ENCODE data around the gene GRK5. TPM values are rescaled to one million over a fixed set of nuclear protein-coding genes. Genes with fewer than 3 reads are reported as not detected.
"Not testable (repeated sequence)": the region's sequence is repeated elsewhere in the genome, so short reads cannot be mapped to it uniquely, and the experiment has no call there.

The GRK5 gene
- total RNA-seq, 1 experiment from 2014 or later, result 1.5 TPM

DNA sequence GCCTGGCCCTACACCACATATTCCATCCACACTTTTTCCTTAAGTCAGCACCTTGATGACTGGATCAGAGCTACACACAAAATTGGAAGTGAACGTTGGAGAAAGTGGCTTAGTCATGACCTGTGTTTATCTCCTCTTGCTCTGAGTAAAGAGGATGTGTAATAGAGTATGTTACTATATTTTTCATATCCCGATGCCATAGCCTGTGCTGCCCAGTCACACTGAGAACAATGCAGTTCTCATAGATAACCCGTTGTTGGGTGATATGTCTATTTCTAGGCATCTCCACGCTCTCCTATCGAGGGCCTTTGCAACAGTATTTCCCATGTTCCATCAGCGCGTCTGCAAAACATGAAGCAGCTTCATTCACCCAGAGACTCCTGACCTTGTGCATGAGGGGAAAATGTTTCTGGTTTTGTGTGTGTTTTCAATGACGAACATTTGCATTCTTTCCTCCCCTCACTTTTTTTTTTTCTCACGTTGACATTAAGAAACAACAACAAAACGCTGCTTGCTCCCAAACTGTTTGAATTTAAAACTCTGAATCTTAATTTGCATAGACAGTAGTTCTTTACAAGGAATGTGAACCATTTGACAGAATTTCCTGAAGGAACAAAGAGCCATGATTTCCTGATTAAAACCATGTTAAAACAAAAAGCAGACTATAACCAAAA lies 43.4 kb downstream of the GRK5 start:
- DNase-seq (ENCODE audit: low read depth), result peak; percentile 72

DNA sequence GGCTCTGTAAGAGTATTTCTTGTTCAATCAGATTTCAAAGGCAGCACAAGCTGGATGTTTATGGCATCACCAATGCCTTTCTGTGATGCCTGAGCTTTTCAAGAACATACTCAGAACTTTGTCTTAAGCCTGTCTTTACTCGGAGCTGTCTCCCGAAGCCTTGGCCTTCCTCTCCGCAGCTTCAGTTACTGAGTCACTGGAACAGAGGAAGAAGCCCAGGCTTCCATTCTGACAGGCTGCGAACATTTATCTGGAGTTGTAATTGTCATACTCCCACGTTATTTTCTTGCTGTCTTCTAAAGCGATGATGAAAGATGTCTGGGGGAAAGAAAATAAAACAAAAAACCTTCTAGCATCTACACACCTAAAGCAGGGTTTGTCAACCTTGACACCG lies 43.9 kb downstream of the GRK5 start:
- DNase-seq (ENCODE audit: low read depth), result no peak

DNA sequence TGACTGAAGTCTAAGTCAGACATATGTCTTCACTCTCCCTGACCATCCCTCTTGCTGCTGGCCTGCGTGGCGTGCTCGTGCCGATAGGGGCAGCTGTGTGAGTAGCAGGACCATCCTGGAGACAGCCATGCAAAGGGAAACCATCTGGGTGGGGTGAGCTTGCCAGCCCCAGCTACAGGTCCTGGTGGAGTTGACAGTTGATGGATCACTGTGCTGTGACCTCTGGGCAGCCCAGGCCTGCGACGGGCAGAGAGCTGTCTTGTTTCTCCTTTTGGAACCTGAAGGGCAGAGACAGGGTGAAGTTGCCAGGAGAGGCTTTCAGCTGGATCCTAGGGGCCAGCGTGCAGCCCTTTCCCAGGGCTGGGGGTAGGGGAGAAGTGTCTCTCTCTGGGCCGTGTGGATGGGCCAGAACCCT lies 44.7 kb downstream of the GRK5 start:
- DNase-seq (ENCODE audit: low read depth), result no peak

DNA sequence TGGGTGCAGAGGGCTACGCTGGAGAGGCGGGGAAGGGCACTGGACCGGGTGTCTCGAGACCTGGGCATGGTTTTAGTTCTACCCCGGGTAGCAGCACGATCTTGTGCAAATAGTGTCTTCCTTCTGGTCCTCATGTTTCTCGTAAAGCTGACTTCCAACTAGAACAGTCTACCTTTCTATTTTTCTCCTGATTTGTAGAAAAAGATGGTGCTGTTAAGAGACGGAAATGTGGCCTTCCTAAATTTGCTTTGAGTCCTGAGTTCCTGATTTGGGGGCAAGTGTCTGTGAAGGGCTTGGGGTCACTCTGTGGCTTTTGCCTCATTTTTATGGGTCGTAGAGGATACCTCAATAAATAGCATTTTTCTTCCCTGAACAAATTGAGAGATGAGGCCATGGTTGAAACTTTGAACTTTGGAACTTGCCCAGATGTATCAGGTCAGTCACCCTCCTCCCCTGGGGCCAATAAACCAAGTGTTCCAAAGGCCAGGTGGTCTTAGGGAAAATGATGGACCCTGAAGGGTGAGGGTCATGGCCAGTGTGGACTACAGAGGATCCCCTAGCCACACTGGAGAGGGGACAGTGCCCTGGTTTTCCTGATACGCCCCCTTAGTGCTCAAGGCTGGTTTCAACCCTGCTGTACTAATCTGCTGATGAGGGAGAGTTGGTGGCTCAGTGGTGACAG lies 45.2 kb downstream of the GRK5 start:
- no peak for DNase-seq (ENCODE audit: low read depth)

DNA sequence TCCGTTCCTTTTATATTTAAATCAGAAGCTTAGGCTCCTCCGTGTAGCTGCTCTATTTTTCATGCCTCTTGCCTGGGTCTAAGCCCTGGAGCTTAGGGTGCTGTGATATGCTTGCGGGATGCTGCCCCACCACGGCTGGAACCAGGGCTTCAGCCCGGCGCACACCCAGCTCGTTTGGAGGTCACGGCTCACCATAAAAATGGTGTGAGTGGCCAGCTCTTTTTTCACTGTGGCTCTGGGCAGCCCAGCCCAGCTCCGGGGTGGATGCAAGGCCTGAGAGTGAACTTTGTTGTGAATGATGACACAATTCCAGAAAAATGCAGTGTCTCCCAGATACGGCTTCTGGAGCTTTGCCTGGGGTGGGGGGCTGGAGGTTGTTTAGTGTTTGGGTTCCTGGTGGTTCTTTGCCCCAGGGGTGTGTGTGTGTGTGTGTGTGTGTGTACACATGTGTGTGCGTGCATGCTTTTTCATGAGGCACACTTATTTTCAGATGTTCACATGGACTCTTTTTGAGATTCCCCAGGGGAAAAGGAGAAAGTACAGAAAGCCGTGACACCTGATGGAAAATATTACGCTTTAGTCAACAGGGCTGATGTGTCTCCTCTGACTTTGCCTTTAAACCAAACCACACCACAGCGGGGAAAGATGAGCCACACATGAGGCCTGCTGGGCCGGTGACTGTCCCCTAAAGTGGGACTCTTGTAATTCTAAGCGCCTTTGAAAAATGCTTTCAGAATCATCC lies 46.2 kb downstream of the GRK5 start:
- DNase-seq (ENCODE audit: low read depth), result peak; percentile 92

DNA sequence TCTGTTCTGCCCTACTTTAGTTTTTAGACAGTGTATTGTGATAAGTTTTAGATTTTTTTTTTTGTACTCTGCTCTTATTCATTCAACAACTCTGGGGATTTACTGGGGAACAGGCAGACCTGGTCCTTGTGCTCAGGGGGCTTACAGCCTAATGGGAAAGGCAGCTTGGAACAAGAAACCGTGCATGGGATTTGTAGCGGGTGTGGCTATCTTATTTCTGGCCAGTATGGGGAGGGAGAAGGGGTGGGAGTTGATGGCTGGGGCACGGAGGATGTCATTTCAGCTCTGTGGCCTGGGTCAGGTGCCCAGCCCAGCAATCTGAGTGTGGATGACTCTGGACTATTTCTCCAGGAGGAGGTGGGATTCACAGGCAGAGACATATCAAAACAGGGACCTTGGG lies 47.0 kb downstream of the GRK5 start:
- DNase-seq (ENCODE audit: low read depth), result no peak

DNA sequence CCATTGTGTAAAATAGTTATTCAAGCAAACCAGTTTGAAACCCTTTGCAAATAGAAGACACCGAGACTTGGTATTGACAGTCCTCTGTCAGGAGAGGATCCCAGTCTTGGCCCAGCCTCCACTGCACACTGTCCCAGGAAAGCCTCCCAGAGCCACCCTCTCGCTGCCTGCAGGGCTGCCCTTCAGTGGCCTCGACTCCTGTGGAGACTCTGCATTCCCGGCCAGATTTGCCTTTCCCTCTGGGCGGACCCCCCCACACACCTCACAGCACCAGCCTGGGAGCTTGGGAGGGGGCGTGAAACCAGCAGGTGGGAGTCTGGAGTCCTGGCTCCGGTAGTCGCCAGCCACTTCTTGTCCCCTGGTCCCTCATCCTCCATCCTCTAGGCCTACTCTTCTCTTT lies 48.7 kb downstream of the GRK5 start:
- no peak for DNase-seq (ENCODE audit: low read depth)

DNA sequence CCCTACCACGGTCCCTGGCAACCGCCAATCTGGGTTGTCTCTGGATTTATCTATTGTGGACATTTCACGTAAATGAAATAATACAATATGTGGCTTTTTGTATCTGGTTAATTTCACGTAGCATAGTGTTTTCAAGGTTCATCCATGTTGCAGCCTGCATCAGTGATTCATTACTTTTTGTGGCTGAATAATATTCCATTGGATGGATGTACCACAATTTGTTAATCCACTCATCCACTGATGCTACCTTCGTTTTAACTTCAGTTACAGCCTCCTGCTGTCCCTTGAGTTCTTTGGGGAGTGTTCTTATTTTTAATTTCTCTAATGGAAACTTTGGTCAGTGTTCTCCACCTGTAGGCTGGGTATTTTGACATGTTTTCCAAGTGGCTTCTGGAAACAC lies 49.5 kb downstream of the GRK5 start:
- no peak for DNase-seq (ENCODE audit: low read depth)

DNA sequence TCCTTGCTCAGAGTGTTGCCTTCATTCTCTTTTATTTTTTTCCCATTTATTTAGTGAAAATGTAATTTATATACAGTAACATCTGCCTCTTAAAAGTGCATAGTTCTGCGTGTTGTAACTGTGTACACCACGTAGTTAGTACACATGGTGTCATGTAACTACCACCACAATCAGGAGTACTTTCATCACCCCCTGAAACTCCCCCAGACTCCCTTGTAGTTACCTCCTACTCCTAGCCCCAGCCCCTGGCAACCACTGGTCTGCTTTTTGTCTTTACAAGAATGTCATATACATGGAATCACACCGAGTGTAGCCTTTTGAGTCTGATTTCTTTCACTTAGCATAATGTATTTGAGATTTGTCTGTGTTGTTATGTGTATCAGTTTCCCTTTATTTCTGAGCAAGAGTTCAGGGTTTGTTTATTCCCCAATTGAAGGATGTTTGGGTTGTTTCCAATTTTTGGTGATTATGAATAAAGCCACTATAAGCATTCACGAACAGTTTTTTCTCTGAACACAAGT lies 50.6 kb downstream of the GRK5 start:
- DNase-seq (ENCODE audit: low read depth), result no peak

DNA sequence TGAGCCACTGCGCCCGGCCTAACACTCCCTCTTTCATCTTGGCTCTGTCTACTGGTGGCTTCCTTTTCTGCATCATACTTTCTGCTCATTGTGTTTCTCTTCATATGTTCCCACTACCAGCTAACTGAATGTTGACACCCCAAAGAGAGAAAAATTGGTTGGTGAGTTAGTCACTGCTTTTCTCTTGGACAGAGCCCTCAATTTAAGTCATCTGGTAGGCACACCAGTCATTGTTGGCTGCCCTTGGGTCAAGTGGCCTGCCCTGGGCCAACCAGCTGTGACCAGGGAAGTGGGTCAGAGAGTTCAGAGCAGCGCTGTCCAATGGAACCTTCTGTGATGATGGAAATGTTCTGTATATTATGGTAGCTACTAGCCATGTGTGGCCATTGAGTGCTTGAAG lies 52.0 kb downstream of the GRK5 start:
- DNase-seq (ENCODE audit: low read depth), result no peak

DNA sequence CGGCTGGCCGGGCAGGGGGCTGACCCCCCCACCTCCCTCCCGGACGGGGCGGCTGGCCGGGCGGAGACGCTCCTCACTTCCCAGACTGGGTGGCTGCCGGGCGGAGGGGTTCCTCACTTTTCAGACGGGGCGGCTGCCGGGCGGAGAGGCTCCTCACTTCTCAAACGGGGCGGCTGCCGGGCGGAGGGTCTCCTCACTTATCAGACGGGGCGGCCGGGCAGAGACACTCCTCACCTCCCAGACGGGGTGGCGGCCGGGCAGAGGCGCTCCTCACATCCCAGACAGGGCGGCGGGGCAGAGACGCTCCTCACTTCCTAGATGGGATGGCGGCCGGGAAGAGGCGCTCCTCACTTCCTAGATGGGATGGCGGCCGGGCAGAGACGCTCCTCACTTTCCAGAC lies 53.6 kb downstream of the GRK5 start:
- not testable (repeated sequence) for DNase-seq (ENCODE audit: low read depth)

DNA sequence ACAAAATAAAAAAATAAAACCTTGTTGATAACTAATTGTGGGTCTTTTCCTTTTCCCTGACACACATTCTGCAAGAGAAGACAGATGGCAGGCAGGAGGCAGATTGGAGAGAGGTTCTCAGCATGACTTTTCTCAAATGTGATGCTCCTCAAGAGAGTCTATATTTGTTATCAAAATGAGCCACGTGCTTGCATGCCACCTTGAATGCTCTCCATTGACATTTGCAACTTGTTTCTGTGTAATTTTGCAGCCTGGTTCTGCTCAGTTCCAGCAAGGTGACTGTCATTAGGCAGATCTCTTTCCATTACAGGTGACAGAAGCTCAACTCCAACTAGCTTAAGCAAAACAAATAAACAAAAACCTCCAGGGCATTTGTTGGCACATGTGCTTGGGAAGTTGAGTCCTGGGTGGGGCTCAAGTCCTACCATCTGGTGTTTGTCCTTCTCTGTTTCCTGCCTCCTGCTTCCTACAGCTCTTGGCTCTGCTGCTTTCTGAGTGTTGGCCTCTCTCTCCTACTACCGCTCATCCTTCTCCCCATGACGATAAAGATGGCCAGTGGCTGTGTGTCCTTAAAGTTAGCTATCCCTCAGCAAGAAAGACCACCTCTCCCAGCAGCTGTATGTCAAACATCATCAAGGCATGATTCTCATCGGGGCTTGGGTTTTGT lies 56.7 kb downstream of the GRK5 start:
- no peak for DNase-seq (ENCODE audit: low read depth)

DNA sequence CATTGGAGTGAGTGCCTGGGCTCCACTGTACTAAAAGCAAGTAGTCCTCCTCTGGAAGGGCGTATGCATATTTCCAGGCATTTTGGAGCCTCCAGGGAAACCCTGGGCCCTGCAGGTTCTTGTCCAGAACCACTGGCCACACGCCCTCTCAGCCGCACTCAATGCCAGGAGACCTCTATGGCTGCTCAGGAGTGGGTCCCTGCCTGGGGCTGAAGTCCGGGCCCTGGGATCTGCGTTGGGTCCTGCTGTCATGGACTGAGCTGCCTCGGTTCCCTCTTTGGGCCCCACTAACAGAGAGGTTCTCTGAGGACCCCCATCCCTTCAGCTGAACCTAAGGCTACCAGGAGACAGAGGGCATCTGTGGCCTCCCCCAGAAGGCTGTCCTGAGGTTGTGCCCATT lies 58.3 kb downstream of the GRK5 start:
- no peak for DNase-seq (ENCODE audit: low read depth)

DNA sequence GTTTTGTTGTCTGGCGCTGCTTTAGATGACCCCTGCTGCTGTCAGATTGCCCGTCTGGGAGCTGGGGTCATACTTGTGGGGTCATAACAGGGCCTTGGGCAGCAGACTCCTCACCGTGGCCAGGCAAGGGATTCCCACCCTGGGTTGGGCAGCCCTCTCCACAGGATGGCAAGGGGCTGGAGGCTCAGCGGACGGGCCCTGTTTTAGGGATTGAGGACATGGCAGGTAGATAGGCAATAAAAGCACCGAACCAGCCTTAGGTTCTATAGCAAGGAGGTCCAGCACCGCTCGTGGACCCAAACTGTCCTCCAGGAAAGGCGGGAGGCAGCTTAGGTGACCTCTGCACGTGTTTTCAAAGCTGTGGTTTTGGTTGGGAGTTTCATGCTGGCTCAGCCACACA lies 60.0 kb downstream of the GRK5 start:
- DNase-seq (ENCODE audit: low read depth), result no peak

DNA sequence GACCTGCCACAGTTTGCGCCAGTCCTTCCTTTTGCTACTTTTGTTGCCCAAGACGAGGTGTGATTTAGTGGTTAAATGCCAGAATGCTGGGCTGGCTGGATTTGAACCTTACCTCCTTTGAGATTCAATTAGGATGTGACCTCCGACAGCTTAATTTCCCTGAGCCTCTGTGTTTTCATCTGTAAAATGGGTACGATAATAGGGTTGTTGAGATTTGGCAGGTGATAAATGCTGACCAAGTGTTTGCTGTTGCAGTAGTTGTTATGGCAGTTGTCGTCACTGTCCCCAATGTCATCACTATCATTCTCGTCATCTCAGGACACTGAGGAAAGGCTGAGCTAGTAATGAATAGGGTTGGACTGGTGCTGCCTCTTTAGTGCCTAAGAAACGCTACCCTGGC lies 61.1 kb downstream of the GRK5 start:
- DNase-seq (ENCODE audit: low read depth), result no peak

DNA sequence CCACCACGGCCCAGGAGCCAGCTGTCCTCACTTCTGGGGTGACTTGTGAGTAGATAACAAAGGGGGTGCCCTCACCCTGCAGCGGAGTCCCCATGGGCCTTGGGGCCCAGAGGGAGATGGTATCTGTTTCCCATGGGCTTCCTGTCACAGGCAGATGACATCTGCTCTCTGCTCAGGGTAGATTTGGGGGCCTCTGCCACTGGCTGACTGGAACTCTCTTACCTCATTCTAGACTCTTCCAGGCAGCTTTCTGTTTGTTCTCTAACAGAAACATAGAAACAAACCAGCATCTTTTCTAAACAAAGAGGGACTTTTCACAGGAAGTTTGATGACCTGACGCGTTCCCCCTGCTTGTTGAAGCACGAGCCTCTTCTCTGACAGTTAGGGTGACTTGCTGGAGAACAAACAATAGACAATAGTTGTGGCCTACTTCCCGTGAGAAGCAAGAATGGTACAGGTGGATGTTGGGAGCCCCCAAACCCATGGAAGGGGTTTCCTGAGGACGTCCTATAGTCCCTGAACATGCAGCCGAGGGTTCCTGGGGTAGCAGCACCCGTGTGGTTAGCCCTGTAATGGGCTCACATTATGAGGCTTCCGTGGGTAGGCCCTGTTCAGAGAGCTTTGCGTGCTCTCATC lies 61.6 kb downstream of the GRK5 start:
- no peak for DNase-seq (ENCODE audit: low read depth)

DNA sequence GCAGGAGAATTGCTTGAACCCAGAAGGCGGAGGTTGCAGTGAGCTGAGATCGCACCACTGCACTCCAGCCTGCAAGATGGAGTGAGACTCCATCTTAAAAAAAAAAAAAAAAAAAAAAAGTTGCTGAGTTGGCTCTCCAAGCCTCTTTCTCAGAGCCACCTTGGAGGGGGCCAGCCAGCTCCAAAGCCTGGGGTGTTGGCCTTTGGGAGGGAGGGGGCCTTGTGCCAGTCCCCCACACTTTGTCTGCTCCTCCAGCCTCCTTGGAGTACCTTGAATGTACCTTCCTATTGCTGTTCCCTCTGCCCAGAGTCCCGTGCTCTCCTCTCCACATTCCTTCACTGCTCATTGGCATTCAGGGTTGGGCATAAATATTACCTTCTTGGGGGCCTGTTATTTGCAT lies 62.4 kb downstream of the GRK5 start:
- no peak for DNase-seq (ENCODE audit: low read depth)

DNA sequence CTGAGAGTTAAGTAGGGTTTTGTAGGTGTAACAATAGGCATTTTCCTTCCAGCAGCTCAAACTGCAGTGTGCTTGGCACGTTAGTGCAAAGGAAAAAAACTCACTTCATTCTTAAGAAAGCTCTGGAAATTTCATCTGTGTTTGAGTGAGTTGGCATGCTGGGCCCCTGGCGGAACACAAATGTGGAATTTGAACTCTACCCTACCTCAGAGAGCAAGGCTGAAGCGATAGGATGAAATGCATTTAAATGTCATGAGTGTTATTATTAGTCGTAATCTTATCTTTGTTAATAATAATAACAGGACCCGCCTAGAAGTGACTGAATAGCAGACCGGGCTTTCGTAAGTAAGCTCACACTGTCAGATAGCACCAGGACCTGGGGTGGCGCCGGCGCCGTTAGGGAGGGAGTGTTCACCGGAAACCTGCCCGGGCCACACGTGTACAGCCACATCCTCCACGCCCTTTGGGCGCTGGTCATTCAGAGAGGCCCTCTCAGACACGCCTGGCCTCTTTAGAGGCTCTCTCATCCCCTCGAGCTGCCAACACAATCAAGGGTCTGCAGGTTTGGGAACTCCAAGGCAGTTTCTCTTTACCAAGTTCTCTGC lies 63.5 kb downstream of the GRK5 start:
- no peak for DNase-seq (ENCODE audit: low read depth)

DNA sequence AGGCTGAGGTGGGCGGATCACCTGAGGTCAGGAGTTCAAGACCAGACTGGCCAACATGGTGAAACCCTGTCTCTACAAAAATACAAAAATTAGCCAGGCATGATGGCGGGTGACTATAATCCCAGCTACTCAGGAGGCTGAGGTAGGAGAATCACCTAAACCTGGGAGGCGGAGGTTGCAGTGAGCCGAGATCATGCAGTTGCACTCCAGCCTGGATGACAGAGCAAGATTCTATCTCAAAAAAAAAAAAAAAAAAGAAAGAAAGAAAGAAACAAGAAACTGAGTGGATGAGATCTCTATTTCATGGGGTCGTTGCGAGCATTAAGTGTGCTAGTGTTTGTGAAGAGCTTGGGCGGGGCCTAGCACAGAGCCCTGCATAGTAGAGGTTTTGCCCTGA lies 65.0 kb downstream of the GRK5 start:
- not testable (repeated sequence) for DNase-seq (ENCODE audit: low read depth)

DNA sequence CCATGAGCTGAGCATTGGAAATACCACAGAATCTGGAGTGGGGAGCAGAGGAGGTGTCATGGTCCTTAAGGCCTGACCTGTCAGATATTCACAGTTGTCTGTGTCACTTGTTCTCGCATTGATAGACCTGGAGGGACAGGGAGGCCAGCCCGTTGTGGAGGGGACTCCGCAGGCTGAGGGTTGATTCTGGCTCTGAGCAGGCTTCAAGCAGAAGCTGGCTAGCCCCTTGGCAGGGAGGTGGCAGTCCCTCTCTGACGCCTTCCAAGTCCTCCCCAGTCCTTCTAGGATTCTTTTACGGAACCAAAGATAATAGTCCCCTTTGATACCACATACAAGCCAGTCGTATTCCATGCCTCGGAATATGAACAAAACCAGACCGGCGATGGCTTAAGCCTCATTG lies 65.4 kb downstream of the GRK5 start:
- DNase-seq (ENCODE audit: low read depth), result no peak

DNA sequence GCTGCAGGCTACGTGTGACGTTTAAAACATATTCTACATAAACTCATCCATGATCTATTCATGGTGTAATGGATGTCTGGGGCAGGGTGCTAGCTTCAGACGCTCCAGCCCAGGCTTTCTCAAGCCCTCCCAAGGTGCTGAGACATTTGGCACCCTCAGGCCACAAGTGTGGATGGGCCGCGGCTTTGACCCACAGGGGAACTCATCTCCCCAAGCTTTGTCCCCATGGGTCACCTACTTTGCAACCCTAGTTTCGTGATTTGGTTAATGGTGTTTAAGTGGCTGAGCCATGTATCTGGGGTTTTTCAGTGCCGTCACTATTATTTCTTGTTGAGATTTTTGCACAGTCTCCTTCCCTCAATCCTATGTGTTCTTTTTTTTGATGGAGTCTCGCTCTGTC lies 66.0 kb downstream of the GRK5 start:
- DNase-seq (ENCODE audit: low read depth), result no peak

Data from LHCN-M2 (cell line).